ENCODE measurements around the gene DHRSX. TPM values are rescaled to one million over a fixed set of nuclear protein-coding genes. Genes with fewer than 3 reads are reported as not detected.
"Not testable (repeated sequence)": the region's sequence is repeated elsewhere in the genome, so short reads cannot be mapped to it uniquely, and the experiment has no call there.

The DHRSX gene
- total RNA-seq, 2 donors from 2014 or later = 19.9 to 21.9 TPM

DNA sequence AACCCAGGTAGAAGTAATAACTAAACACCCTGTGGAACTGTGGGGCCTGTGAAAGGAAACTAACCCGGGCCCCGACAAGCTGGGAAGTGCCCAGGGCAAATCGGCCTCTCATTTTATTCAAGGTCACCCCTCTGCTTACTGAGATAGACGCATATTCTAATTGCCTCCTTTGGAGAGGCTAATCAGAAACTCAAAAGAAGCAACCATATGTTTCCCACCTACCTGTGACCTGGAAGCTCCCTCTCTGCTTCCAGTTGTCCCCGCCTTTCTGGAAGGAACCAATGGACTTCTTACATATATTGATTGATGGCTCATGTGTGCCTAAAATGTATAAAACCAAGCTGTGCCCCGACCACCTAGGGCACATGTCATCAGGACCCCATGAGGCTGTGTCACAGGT lies 23.1 kb upstream of the DHRSX start:
- Histone ChIP-seq H3K27me3 (no peaks in the 10 kb centered on the region), H3K36me3 (no peaks in the 10 kb centered on the region), H3K27ac (no peak overlapping the region), H3K4me1 (no peaks in the 10 kb centered on the region), H3K4me3 (no peak overlapping the region), H3K9me3 (no peaks in the 10 kb centered on the region)
- no peak for DNase-seq (ENCODE audit: low spot score)
- TF ChIP-seq CTCF (IDR thresholded peaks at IDR 0.05) = no peak

DNA sequence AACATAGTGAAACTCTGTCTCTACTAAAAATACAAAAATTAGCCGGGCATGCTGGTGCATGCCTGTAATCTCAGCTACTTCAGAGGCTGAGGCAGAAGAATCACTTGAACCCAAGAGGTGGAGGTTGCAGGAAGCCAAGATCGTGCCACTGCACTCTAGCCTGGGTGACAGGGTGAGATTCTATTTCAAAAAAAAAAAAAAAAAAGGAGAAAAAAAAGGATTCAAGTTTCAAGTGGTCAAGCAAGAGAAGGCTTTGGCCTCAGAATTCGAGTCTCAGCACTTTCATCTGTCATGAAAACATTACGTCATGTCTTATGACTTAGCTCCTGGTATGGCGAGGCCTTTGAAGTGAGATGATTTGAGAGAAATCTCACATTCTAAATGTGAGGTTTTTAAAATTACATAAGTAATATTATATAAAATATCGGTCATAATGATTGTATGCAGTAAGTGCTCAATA lies 21.2 kb upstream of the DHRSX start:
- no peaks in the 10 kb centered on the region for H3K4me1 ChIP-seq
- no peaks in the 10 kb centered on the region for H3K36me3 ChIP-seq
- H3K9me3 ChIP-seq = no peaks in the 10 kb centered on the region
- H3K27ac ChIP-seq = no peak overlapping the region
- DNase-seq (ENCODE audit: low spot score) = no peak
- H3K27me3 ChIP-seq = no peaks in the 10 kb centered on the region
- no peak overlapping the region for H3K4me3 ChIP-seq
- no peak for TF ChIP-seq CTCF (IDR thresholded peaks at IDR 0.05)

GRCh38 chrX:2521092-2521926 lies 20.5 kb upstream of the DHRSX start:
- Histone ChIP-seq H3K4me3 (no peak overlapping the region), H3K4me1 (no peaks in the 10 kb centered on the region), H3K27ac (no peak overlapping the region), H3K27me3 (no peaks in the 10 kb centered on the region), H3K9me3 (no peaks in the 10 kb centered on the region), H3K36me3 (no peaks in the 10 kb centered on the region)
- no peak for TF ChIP-seq CTCF (IDR thresholded peaks at IDR 0.05)
- DNase-seq (ENCODE audit: low spot score) = no peak

- H3K4me3 ChIP-seq = no peak overlapping the region
- no peaks in the 10 kb centered on the region for H3K9me3 ChIP-seq
- DNase-seq (ENCODE audit: low spot score) = no peak
- no peak overlapping the region for H3K27ac ChIP-seq
- no peaks in the 10 kb centered on the region for H3K36me3 ChIP-seq
- no peak for TF ChIP-seq CTCF (IDR thresholded peaks at IDR 0.05)
- H3K27me3 ChIP-seq = no peaks in the 10 kb centered on the region
- H3K4me1 ChIP-seq = no peaks in the 10 kb centered on the region
These were observed 19.8 kb upstream of the DHRSX start for GRCh38 chrX:2520539-2520938.

DNA sequence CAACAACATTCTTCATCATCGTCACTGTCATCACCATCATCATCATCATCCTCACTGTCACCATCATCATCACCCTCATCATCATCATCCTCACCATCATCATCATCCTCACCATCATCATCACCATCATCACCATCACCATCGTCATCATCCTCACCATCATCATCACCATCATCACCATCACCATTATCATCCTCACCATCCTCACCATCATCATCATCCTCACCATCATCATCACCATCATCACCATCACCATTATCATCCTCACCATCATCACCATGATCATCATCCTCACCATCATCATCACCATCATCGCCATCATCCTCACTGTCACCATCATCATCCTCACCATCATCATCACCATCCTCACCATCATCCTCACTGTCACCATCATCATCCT lies 18.9 kb upstream of the DHRSX start:
- not testable (repeated sequence) for H3K4me3 ChIP-seq; H3K36me3 ChIP-seq; DNase-seq (ENCODE audit: low spot score); H3K9me3 ChIP-seq; H3K27ac ChIP-seq; H3K4me1 ChIP-seq; H3K27me3 ChIP-seq

DNA sequence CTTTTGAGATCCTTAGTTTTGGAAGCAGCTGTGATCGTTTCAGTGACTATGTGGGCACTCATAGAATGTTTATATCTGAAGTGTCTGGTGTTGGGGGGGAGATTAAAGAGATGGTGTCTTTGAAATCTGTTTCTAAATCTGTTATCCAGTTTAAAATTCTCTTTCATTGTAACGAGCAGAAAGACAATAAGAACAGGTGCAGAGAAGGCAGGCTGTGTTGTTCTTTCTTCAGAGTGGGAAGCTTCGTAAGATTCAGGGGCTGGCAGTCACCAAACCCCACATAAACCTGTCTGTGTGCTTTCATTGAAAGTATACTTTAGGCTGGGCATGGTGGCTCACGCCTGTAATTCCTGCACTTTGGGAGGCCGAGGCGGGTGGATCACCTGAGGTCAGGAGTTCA lies 16.3 kb upstream of the DHRSX start:
- Histone ChIP-seq H3K4me1 (no peaks in the 10 kb centered on the region), H3K36me3 (no peaks in the 10 kb centered on the region), H3K9me3 (no peaks in the 10 kb centered on the region), H3K4me3 (no peak overlapping the region), H3K27ac (no peak overlapping the region), H3K27me3 (no peaks in the 10 kb centered on the region)
- TF ChIP-seq CTCF (IDR thresholded peaks at IDR 0.05) = no peak
- DNase-seq (ENCODE audit: low spot score) = no peak

Data from right atrium auricular region (tissue), 2 donors.